A549 (cell line): ENCODE data around the gene TENM3.

Experiments used
- CBX8 ChIP-seq: fragments of 200-600 bp; sonication (generic); IDR thresholded peaks from 2 replicates; pipeline ENCODE4 v1.6.1; 2016
- CEBPB ChIP-seq, 2 experiments: fragments of >200 bp in 1 of 2; sonication (Bioruptor Twin) in 1 of 2; formaldehyde crosslinking in 1 of 2; IDR thresholded peaks; 2 replicates each; pipeline ENCODE4 v1.6.1; 2012 to 2016
- EP300 ChIP-seq, 2 experiments: fragments of >200 bp; sonication (Bioruptor Twin); formaldehyde crosslinking; IDR thresholded peaks; 2 replicates in 1 of 2; 3 replicates in 1 of 2; pipeline ENCODE4 v1.6.1; 2016 to 2017
- MYC ChIP-seq: IDR thresholded peaks from 2 replicates; pipeline ENCODE4 v1.6.1; 2012; ENCODE audit warnings: mild to moderate bottlenecking, inconsistent platforms, low read length, improper control_type of control experiment, borderline replicate concordance
- POLR2A ChIP-seq: IDR thresholded peaks from 2 replicates; pipeline ENCODE4 v1.6.1; 2012; ENCODE audit warnings: mild to moderate bottlenecking, low read length
- POLR2AphosphoS2 ChIP-seq: conservative IDR thresholded peaks from 2 replicates; pipeline ENCODE4 v1.6.1; 2012; ENCODE audit warnings: low read length, improper control_type of control experiment, inconsistent platforms
- RCOR1 ChIP-seq: fragments of 150-350 bp; IDR thresholded peaks from 2 replicates; pipeline ENCODE4 v1.6.1; 2014; ENCODE audit warnings: antibody characterized with exemption, low read length, low read depth
- TF ChIP-seq, protein P1 (sequence below): IDR thresholded peaks from 2 replicates; pipeline ENCODE4 v1.6.1; 2012
- TF ChIP-seq, protein P2 (sequence below): fragments of >200 bp; sonication (Bioruptor Twin); formaldehyde crosslinking; IDR thresholded peaks from 3 replicates; pipeline ENCODE4 v1.5.1; 2016

DNA sequence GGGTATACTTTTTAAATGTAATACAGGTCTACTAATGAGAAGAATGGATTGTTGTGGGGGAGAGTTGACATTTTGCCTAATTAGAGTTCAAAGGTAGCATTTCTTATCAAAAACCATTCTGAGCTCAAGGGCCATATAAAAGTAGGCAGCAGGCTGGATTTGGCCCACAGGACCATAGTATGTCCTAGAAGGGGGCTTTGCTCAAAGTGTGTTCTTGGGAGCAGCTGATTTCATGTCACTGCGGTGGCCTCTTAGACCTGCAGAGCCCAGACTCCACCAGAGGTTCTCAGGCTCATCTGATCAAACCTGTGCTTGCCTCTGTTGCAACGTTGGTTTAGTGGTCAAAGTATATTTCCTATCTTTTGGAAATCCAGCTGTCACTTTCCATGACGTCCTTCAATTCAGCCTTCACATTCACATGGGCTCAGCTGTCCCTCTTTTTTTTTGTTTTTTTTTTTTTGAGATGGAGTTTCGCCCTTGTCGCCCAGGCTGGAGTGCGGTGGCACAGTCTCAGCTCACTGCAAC lies 34.6 kb upstream of the TENM3 start:
- TF ChIP-seq POLR2A, result no peak
- no peak for TF ChIP-seq EP300 (IDR thresholded peaks at IDR 0.05)
- TF ChIP-seq, protein P1, sequence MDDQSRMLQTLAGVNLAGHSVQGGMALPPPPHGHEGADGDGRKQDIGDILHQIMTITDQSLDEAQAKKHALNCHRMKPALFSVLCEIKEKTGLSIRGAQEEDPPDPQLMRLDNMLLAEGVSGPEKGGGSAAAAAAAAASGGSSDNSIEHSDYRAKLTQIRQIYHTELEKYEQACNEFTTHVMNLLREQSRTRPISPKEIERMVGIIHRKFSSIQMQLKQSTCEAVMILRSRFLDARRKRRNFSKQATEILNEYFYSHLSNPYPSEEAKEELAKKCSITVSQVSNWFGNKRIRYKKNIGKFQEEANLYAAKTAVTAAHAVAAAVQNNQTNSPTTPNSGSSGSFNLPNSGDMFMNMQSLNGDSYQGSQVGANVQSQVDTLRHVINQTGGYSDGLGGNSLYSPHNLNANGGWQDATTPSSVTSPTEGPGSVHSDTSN, result no peak
- TF ChIP-seq, protein P2, sequence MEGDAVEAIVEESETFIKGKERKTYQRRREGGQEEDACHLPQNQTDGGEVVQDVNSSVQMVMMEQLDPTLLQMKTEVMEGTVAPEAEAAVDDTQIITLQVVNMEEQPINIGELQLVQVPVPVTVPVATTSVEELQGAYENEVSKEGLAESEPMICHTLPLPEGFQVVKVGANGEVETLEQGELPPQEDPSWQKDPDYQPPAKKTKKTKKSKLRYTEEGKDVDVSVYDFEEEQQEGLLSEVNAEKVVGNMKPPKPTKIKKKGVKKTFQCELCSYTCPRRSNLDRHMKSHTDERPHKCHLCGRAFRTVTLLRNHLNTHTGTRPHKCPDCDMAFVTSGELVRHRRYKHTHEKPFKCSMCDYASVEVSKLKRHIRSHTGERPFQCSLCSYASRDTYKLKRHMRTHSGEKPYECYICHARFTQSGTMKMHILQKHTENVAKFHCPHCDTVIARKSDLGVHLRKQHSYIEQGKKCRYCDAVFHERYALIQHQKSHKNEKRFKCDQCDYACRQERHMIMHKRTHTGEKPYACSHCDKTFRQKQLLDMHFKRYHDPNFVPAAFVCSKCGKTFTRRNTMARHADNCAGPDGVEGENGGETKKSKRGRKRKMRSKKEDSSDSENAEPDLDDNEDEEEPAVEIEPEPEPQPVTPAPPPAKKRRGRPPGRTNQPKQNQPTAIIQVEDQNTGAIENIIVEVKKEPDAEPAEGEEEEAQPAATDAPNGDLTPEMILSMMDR, result no peak
- no peak for TF ChIP-seq CBX8
- TF ChIP-seq POLR2AphosphoS2, result no peak
- TF ChIP-seq RCOR1, result no peak
- TF ChIP-seq CEBPB (IDR thresholded peaks at IDR 0.05), result no peak
- no peak for TF ChIP-seq MYC
